ENCODE results near the gene DPYD.

GRCh38 chr1:97042551-97042950, 878.3 kb downstream of the DPYD start:
- TF ChIP-seq CEBPB (IDR thresholded peaks at IDR 0.05; ENCODE audit: borderline replicate concordance in 1 of 2, low read depth in 2 of 2, low read length in 2 of 2) (no peak), ZBTB33 (IDR thresholded peaks at IDR 0.05) (no peak), CTCF (IDR thresholded peaks at IDR 0.05 in 2 of 3, conservative IDR thresholded peaks at IDR 0.05 in 1 of 3; ENCODE audit: control insufficient read depth in 2 of 3, extremely low read depth in 1 of 3, insufficient read depth in 1 of 3, low read depth in 3 of 3, low read length in 3 of 3) (no peak), ZBTB4 (CRISPR knock-in tag; IDR thresholded peaks at IDR 0.05) (no peak), NR2C1 (IDR thresholded peaks at IDR 0.05) (no peak)

Measured in GM12878 (cell line).